H1 (cell line): ENCODE measurements around the gene CCDC89.

Source experiments
- BRCA1 ChIP-seq: IDR thresholded peaks from 2 replicates; pipeline ENCODE4 v1.6.1; 2012; ENCODE audit warnings: low read depth, low read length, improper control_type of control experiment
- CHD1 ChIP-seq: IDR thresholded peaks from 2 replicates; pipeline ENCODE4 v1.6.1; 2012; ENCODE audit warnings: low read depth, low read length, improper control_type of control experiment
- MAFK ChIP-seq: IDR thresholded peaks from 2 replicates; pipeline ENCODE4 v1.6.1; 2012; ENCODE audit warnings: low read depth, mild to moderate bottlenecking, improper control_type of control experiment, low read length
- POLR2A ChIP-seq, 2 experiments: IDR thresholded peaks; 1 replicate in 1 of 2; 2 replicates in 1 of 2; pipeline ENCODE4 v1.6.1; 2011; ENCODE audit warnings: low read depth in 2 of 2, low read length in 2 of 2, mild to moderate bottlenecking in 2 of 2; ENCODE audit errors: control extremely low read depth in 1 of 2
- POLR2AphosphoS5 ChIP-seq: IDR thresholded peaks from 2 replicates; pipeline ENCODE4 v1.6.1; 2011; ENCODE audit warnings: low read depth, low read length
- TF ChIP-seq, protein P1 (sequence below): IDR thresholded peaks from 2 replicates; pipeline ENCODE4 v1.6.1; 2012; ENCODE audit warnings: inconsistent platforms
- TF ChIP-seq, protein P2 (sequence below), 3 experiments: IDR thresholded peaks; 1 replicate in 2 of 3; 2 replicates in 1 of 3; pipeline versions ENCODE4 v1.5.1 to v1.6.1; 2011; ENCODE audit warnings: low read length in 3 of 3, mild to moderate bottlenecking in 3 of 3, inconsistent platforms in 2 of 3, low read depth in 1 of 3, moderate library complexity in 1 of 3; ENCODE audit not compliant: insufficient read depth in 1 of 3; ENCODE audit errors: control extremely low read depth in 1 of 3

DNA sequence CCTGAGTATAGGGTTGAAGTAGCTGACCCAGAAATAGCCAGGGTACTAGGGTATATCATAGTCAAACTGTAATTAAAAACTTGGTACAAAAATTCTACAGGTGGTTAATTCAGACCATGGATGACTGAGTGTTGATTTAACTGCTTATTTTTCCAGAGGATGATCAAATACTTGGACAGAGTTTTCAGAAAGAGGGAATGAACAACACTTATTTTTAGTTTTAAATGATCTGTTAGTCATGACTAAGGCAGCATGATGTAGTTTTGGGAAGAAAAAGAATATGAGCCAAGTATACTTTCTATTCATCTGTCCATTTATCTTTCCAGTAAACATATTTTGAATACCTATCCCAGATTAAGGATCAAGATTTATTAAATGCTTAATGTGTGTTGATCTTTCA, 19.8 kb upstream of the CCDC89 start:
- TF ChIP-seq, protein P1, sequence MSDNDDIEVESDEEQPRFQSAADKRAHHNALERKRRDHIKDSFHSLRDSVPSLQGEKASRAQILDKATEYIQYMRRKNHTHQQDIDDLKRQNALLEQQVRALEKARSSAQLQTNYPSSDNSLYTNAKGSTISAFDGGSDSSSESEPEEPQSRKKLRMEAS, result no peak
- TF ChIP-seq POLR2A (IDR thresholded peaks at IDR 0.05; ENCODE audit: control extremely low read depth in 1 of 2, low read depth in 2 of 2, low read length in 2 of 2) (no peak), BRCA1 (no peak), CHD1 (no peak), POLR2AphosphoS5 (no peak), MAFK (no peak)
- TF ChIP-seq, protein P2, sequence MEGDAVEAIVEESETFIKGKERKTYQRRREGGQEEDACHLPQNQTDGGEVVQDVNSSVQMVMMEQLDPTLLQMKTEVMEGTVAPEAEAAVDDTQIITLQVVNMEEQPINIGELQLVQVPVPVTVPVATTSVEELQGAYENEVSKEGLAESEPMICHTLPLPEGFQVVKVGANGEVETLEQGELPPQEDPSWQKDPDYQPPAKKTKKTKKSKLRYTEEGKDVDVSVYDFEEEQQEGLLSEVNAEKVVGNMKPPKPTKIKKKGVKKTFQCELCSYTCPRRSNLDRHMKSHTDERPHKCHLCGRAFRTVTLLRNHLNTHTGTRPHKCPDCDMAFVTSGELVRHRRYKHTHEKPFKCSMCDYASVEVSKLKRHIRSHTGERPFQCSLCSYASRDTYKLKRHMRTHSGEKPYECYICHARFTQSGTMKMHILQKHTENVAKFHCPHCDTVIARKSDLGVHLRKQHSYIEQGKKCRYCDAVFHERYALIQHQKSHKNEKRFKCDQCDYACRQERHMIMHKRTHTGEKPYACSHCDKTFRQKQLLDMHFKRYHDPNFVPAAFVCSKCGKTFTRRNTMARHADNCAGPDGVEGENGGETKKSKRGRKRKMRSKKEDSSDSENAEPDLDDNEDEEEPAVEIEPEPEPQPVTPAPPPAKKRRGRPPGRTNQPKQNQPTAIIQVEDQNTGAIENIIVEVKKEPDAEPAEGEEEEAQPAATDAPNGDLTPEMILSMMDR (IDR thresholded peaks at IDR 0.05; ENCODE audit: control extremely low read depth in 1 of 3, insufficient read depth in 1 of 3, low read depth in 1 of 3, low read length in 3 of 3), result no peak
